HEK293T (cell line): ENCODE results near the gene RARG.
"Not testable (repeated sequence)": the region's sequence is repeated elsewhere in the genome, so short reads cannot be mapped to it uniquely, and the experiment has no call there.

ENCODE experiments used
- CTCF ChIA-PET: fragments of 350-600 bp; formaldehyde crosslinking; extraction: SDS; loops from one replicate; lab custom pipeline; 2021; ENCODE audit warnings: antibody characterized with exemption, inconsistent platforms; lab: Yijun Ruan, JAX
- POLR2A ChIA-PET: fragments of 350-600 bp; formaldehyde crosslinking; extraction: SDS; loops from one replicate; lab custom pipeline; 2020; ENCODE audit warnings: antibody characterized with exemption, inconsistent platforms; lab: Yijun Ruan, JAX
- DNase-seq: peaks from one replicate; pipeline ENCODE4 v3.0.0; 2012; ENCODE audit warnings: mixed read lengths; ENCODE audit errors: extremely low spot score
- BHLHE40 ChIP-seq: fragments of 450-650 bp; IDR thresholded peaks from 2 replicates; pipeline ENCODE4 v1.6.1; 2016; ENCODE audit warnings: mild to moderate bottlenecking, moderate library complexity, borderline replicate concordance
- ELF4 ChIP-seq: fragments of 450-650 bp; IDR thresholded peaks from 2 replicates; pipeline ENCODE4 v1.6.1; 2017; ENCODE audit warnings: antibody characterized with exemption
- FOXK2 ChIP-seq: fragments of 450-650 bp; IDR thresholded peaks from 2 replicates; pipeline ENCODE4 v1.6.1; 2016; ENCODE audit warnings: mild to moderate bottlenecking
- FOXM1 ChIP-seq: fragments of 450-650 bp; IDR thresholded peaks from 2 replicates; pipeline ENCODE4 v1.6.1; 2017; ENCODE audit warnings: mild to moderate bottlenecking, borderline replicate concordance
- HDGF ChIP-seq: fragments of 450-650 bp; IDR thresholded peaks from 2 replicates; pipeline ENCODE4 v1.6.1; 2017; ENCODE audit warnings: antibody characterized with exemption, borderline replicate concordance
- L3MBTL2 ChIP-seq: fragments of 450-650 bp; conservative IDR thresholded peaks from 2 replicates; pipeline ENCODE4 v1.6.1; 2016; ENCODE audit warnings: mild to moderate bottlenecking
- LEF1 ChIP-seq: fragments of 450-650 bp; IDR thresholded peaks from 2 replicates; pipeline ENCODE4 v1.6.1; 2017; ENCODE audit warnings: mild to moderate bottlenecking, borderline replicate concordance
- NFRKB ChIP-seq: fragments of 450-650 bp; IDR thresholded peaks from 2 replicates; pipeline ENCODE4 v1.6.1; 2016; ENCODE audit warnings: mild to moderate bottlenecking, moderate library complexity
- SP1 ChIP-seq: fragments of 450-650 bp; IDR thresholded peaks from 2 replicates; pipeline ENCODE4 v1.6.1; 2017
- SUZ12 ChIP-seq: fragments of 450-650 bp; IDR thresholded peaks from 2 replicates; pipeline ENCODE4 v1.6.1; 2016; ENCODE audit warnings: mild to moderate bottlenecking
- TARDBP ChIP-seq: fragments of 450-650 bp; IDR thresholded peaks from 2 replicates; pipeline ENCODE4 v1.6.1; 2016
- ZNF384 ChIP-seq: fragments of 450-650 bp; IDR thresholded peaks from 2 replicates; pipeline ENCODE4 v1.6.1; 2016
- TF ChIP-seq, protein P1 (sequence below): fragments of 450-650 bp; IDR thresholded peaks from 2 replicates; pipeline ENCODE4 v1.6.1; 2016

RARG gene

DNA sequence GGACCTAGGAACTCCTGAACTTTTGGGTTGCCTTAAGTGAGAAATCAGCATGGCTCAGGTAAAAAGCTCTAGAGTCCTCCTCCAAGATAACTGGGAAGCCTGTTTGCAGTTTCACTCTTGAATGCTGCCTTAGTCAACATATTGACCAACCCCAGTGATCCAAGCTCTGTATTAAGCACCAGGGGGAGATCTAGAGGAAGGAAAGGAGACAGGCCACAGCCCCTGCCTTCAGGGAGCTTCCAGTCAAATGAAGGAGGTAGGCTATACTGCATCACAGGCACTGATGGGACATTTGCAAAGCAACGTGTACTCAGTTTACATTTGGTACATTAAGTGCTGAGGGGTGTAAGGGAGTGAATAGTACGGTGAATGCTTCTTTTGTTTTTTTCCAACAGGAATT, 50.1 kb downstream of the RARG start:
- CTCF ChIA-PET: interaction anchor here (1.4 to 1.8 kb wide), 2 partner anchors 30 to 32 kb away, joined by 4 to 5 read pairs; no protein-coding TSS in a partner anchor
- DNase-seq: no peak
- no peak for TF ChIP-seq ELF4
- no peak for TF ChIP-seq SP1
- no peak for TF ChIP-seq ZNF384
- TF ChIP-seq SUZ12: no peak
- POLR2A ChIA-PET: interaction anchor here (0.8 to 3.9 kb wide), 6 partner anchors 12 to 139 kb away, joined by 3 to 27 read pairs (median 12); partner anchors contain the start of genes AAAS, ESPL1 and SPRYD3

- ChIA-PET CTCF (interaction anchor here (1.1 to 1.8 kb wide), 3 partner anchors 31 to 171 kb away, joined by 3 to 5 read pairs (median 4); no protein-coding TSS in a partner anchor), POLR2A (interaction anchor here (0.7 to 3.9 kb wide), 19 partner anchors 9 to 206 kb away, joined by 3 to 27 read pairs (median 4); partner anchors contain the start of genes AAAS, EIF4B, ESPL1 and SP1)
- TF ChIP-seq L3MBTL2 (peak; percentile 60; the same call in 1 of the 2 replicates), ELF4 (no peak), LEF1 (no peak)
- TF ChIP-seq, protein P1, sequence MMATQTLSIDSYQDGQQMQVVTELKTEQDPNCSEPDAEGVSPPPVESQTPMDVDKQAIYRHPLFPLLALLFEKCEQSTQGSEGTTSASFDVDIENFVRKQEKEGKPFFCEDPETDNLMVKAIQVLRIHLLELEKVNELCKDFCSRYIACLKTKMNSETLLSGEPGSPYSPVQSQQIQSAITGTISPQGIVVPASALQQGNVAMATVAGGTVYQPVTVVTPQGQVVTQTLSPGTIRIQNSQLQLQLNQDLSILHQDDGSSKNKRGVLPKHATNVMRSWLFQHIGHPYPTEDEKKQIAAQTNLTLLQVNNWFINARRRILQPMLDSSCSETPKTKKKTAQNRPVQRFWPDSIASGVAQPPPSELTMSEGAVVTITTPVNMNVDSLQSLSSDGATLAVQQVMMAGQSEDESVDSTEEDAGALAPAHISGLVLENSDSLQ: no peak
- DNase-seq: peak; percentile 89
These were observed 50.9 kb downstream of the RARG start for GRCh38 chr12:53180931-53181645.

GRCh38 chr12:53180220-53180930, 51.6 kb downstream of the RARG start, which contains the start of the genes CSAD and ZNF740:
Gene CSAD (minus strand): TSS chr12:53180925. CDS start chr12:53173470, 7,455 bp downstream.
Gene ZNF740 (plus strand): TSS chr12:53180722. CDS start chr12:53181984, 1,262 bp downstream.
- DNase-seq: peak; percentile 98
- ChIA-PET CTCF (interaction anchor here (1.1 to 1.8 kb wide), 2 partner anchors 31 to 172 kb away, joined by 3 to 4 read pairs; no protein-coding TSS in a partner anchor), POLR2A (interaction anchor here (0.7 to 3.9 kb wide), 21 partner anchors 8 to 199 kb away, joined by 3 to 27 read pairs (median 3); partner anchors contain the start of genes AAAS, EIF4B, ESPL1 and SP1)
- TF ChIP-seq TARDBP (no peak), L3MBTL2 (peak; percentile 51), ELF4 (peak; percentile 57)

DNA sequence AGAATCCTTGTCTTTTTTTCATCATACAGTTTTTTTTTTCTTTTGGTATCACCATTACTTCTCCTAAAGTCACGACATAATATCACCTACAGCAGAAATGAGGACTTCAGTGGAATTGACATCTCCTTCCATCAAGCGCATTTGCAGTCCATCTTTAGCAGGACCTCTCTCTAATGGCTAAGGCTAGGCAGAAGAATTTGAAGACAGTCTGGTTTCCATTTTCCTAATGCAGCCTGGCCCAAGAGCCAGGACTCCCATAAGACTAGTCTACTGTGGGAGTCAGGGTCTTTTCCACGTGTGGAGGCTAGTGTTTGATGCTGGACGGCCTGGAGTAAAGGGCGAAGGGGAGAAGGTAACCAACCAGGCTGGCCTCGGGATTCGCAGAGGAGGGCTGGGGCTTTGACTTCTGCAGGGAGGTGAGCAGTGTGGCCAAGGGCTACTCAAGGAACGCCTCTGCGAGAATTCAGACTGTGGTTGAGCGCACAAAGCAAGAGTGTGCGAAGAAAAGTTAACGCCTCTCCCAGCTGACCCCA, 52.3 kb downstream of the RARG start:
- ChIA-PET CTCF (interaction anchor here (0.8 kb wide), 1 partner anchor 154 kb away, joined by 3 read pairs; no protein-coding TSS in a partner anchor), POLR2A (interaction anchor here (0.7 to 3.9 kb wide), 20 partner anchors 8 to 200 kb away, joined by 3 to 27 read pairs (median 4); partner anchors contain the start of genes EIF4B, ESPL1 and SP1)
- DNase-seq: peak; percentile 35
- no peak for TF ChIP-seq LEF1
- no peak for TF ChIP-seq NFRKB
- TF ChIP-seq L3MBTL2: peak; percentile 59

- not testable (repeated sequence) for DNase-seq
- CTCF ChIA-PET: interaction anchor here (0.8 kb wide), 1 partner anchor 154 kb away, joined by 3 read pairs; no protein-coding TSS in a partner anchor
- POLR2A ChIA-PET: interaction anchor here (0.8 kb wide), 1 partner anchor 142 kb away, joined by 4 read pairs; no protein-coding TSS in a partner anchor
These were observed 53.2 kb downstream of the RARG start for GRCh38 chr12:53178803-53179202.

- not testable (repeated sequence) for DNase-seq
- POLR2A ChIA-PET: interaction anchor here (1.4 kb wide), 1 partner anchor 323 kb away, joined by 4 read pairs; the partner anchor contains the start of gene TARBP2
- CTCF ChIA-PET: interaction anchor here (1.0 to 1.7 kb wide), 2 partner anchors 18 to 144 kb away, joined by 4 to 8 read pairs; partner anchors contain the start of gene AAAS
These were observed 54.6 kb downstream of the RARG start for GRCh38 chr12:53177447-53177846.

DNA sequence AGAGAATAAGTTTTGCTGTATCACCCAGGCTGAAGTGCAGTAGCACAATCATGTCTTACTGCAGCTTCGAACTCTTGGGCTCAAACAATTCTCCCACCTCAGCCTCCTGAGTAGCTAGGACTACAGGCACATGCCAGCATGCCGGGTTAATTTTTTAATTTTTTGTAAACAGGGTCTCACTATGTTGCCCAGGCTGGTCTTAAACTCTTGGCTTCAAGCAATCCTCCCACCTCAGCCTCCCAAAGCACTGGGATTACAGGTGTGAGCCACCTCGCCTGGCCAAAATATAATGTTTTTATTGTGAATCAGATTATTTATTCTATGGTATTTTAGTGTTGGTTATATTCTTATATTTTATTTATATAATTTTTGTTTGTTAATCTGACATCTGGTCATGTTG, 55.3 kb downstream of the RARG start:
- ChIA-PET POLR2A (no interaction called here), CTCF (interaction anchor here (1.0 to 1.7 kb wide), 2 partner anchors 17 to 145 kb away, joined by 4 to 8 read pairs; partner anchors contain the start of gene AAAS)
- TF ChIP-seq HDGF: no peak
- no peak for TF ChIP-seq ZNF384
- no peak for TF ChIP-seq FOXM1
- no peak for TF ChIP-seq ELF4
- TF ChIP-seq LEF1: no peak
- no peak for TF ChIP-seq FOXK2
- TF ChIP-seq, protein P1: no peak
- TF ChIP-seq BHLHE40: no peak
- no peak for DNase-seq
